Activated T-cell treated with anti-CD3 and anti-CD28 coated beads, Interleukin-2, amount 50 U/mL, for 24 hours (primary cell): ENCODE measurements around the gene ADGRV1.
"Not testable (repeated sequence)": the region's sequence is repeated elsewhere in the genome, so short reads cannot be mapped to it uniquely, and the experiment has no call there.

Experiments used
- DNase-seq: peaks from one replicate; pipeline ENCODE4 v3.0.0-alpha.2; 2020
- H3K27ac Mint-ChIP-seq: 2 replicates; pipeline ENCODE4 v1.8.0; 2020; ENCODE audit warnings: mild to moderate bottlenecking, mixed read lengths
- H3K27me3 Mint-ChIP-seq: 2 replicates; pipeline ENCODE4 v1.8.0; 2020; ENCODE audit warnings: mixed read lengths
- H3K36me3 Mint-ChIP-seq: 2 replicates; pipeline ENCODE4 v1.8.0; 2020; ENCODE audit warnings: low read depth, mixed read lengths
- H3K4me1 Mint-ChIP-seq: 2 replicates; pipeline ENCODE4 v1.8.0; 2020; ENCODE audit warnings: low read depth, mixed read lengths
- H3K4me3 Mint-ChIP-seq: 2 replicates; pipeline ENCODE4 v1.8.0; 2020; ENCODE audit warnings: mild to moderate bottlenecking, moderate library complexity, mixed read lengths
- H3K9me3 Mint-ChIP-seq: 2 replicates; pipeline ENCODE4 v1.8.0; 2020; ENCODE audit warnings: mixed read lengths

Gene ADGRV1

DNA sequence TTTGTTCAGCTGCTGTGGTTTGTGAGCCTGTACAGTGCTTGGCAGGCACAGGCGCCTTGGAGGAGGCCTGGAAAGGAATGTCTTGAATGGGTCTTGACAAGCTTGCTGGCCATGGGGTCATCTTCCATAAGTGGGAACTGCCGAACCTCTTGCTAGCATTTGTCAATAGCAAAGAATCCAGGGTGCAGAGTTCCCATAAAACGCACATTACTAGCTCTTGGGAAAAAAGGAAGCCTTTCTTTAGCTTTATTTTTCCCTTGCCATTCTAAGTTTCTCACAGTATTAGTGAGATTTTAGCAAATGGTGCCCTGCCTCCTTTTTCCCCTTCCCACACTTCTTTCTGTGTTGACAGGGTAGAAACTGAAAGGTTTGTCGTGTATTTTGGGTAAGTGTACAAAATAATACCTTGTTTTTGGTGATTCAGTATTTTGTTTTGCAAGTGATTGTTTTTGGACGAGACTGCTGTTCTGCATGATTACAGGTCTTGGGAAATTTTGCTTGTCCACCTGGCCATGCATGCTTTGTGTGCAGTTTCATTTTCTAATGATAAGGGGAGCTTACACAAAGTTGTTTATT is 82.0 kb downstream of the ADGRV1 start:
- Mint-ChIP-seq H3K9me3 (no peaks in the 10 kb centered on the region), H3K27me3 (peaks cover 3% of the 10 kb centered on the region), H3K4me1 (no peaks in the 10 kb centered on the region), H3K36me3 (no peaks in the 10 kb centered on the region), H3K4me3 (no peak overlapping the region), H3K27ac (no peak overlapping the region)
- DNase-seq: no peak

DNA sequence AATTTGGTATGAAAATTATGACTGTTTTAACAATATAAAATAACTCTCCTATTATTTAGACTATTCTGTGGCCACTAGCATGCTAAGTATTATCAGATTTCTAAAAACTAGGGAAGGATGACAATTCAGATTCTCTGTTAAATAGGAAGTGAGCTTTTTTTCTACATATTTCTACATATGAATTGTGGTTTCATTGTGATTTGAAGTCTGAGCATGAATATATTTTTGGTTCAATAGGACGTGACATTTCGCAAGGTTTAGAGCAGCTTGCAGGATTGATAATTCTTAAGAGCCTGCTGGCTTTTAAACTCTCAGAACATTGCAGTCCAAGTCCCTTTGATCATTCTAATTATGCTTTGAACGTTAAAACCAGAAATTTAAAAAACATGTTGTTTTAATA is 82.9 kb downstream of the ADGRV1 start:
- Mint-ChIP-seq H3K4me1 (no peaks in the 10 kb centered on the region), H3K4me3 (no peak overlapping the region), H3K27me3 (peaks cover 3% of the 10 kb centered on the region), H3K9me3 (no peaks in the 10 kb centered on the region), H3K36me3 (no peaks in the 10 kb centered on the region), H3K27ac (no peak overlapping the region)
- DNase-seq: no peak

DNA sequence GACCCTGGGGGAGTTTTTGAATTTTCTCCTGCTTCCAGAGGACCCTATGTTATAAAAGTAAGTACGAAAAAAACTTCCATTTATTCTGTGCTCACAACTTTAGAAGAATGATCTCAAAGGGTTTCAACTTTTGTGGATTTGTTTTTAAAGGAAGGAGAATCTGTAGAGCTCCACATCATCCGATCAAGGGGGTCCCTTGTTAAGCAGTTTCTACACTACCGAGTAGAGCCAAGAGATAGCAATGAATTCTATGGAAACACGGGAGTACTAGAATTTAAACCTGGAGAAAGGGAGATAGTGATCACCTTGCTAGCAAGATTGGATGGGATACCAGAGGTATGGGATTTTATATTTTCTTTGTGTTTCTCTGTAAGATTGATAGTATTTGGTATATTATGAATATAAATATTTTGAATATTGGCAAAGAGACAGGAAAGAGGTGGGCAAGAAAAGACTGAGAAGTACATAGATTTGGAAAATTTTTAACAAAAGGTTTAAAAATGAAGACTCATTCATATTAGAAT is 84.2 kb downstream of the ADGRV1 start:
- Mint-ChIP-seq H3K4me1 (no peaks in the 10 kb centered on the region), H3K4me3 (no peak overlapping the region), H3K27ac (no peak overlapping the region), H3K9me3 (no peaks in the 10 kb centered on the region), H3K27me3 (peaks cover 3% of the 10 kb centered on the region), H3K36me3 (no peaks in the 10 kb centered on the region)
- DNase-seq: no peak

DNA sequence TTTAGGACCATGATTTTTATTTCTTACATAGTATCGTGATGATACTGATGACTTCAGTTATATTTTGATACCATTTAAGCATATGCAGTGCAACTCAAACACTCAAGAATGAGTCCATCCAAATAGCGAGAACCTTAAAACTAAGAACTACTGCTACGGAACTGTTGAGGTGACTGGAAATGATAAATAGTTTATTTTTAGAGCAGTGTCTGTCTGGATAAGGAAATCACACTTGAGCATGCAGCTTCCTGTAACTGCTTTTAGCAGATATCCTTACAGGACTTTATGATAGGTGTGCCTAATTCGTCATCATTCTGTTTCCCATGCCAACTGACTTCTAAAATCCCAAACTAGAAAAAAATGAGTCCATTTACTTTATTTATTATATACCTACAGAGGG is 85.5 kb downstream of the ADGRV1 start:
- DNase-seq: no peak
- H3K27me3 Mint-ChIP-seq: peaks cover 3% of the 10 kb centered on the region
- H3K27ac Mint-ChIP-seq: no peak overlapping the region
- no peaks in the 10 kb centered on the region for H3K4me1 Mint-ChIP-seq
- H3K9me3 Mint-ChIP-seq: no peaks in the 10 kb centered on the region
- H3K36me3 Mint-ChIP-seq: no peaks in the 10 kb centered on the region
- H3K4me3 Mint-ChIP-seq: no peak overlapping the region

DNA sequence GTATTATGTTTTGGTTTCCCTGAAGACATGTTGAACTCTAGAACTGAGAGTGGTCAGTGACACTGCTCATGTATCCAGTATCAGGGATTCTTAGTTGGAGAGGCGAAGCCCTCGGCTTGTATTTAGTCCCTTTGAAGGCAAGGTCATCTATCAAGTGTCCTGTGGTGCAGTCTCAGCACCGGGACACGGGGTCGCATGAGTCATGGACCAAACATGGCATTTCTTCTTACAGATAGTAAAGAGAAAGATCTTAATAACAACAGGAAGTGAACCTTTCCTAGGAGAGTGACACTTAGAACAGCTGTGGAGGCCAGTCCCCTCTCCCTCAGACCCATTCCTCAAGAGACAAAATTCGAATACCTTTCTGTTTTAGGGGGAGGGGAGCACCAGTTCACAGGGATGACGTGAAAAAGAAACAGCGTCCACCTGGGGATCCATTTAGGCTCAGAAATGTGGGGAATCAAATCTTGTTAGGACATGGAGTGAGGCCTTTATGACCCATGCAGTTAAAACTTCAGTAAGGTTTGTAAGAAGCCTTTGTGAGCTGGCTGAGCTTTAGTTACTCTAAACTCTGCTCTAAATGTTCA is 86.5 kb downstream of the ADGRV1 start:
- no peak overlapping the region for H3K4me3 Mint-ChIP-seq
- H3K9me3 Mint-ChIP-seq: no peaks in the 10 kb centered on the region
- H3K4me1 Mint-ChIP-seq: no peaks in the 10 kb centered on the region
- peaks cover 7% of the 10 kb centered on the region for H3K27me3 Mint-ChIP-seq
- H3K36me3 Mint-ChIP-seq: no peaks in the 10 kb centered on the region
- no peak for DNase-seq
- H3K27ac Mint-ChIP-seq: no peak overlapping the region

DNA sequence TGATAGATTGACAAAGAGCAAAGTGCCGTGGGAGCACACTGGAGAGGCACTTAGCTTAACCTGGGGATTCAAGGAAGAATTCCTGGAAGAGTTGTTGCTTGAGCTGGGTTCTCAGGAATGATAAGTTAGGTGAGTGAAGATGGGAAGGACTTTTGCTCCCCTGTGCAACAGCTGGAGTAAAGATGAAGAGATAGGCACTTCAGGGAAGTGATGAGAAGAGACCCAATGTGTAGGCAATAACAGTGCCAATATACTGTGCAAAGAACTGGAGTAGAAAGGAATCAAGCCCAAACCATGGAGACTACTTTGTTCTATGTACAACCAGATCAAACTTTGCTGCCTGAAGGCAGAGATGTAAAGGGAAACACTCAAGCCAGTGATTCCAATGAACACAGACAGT is 92.2 kb downstream of the ADGRV1 start:
- no peak for DNase-seq
- H3K9me3 Mint-ChIP-seq: no peaks in the 10 kb centered on the region
- H3K27ac Mint-ChIP-seq: no peak overlapping the region
- H3K4me3 Mint-ChIP-seq: no peak overlapping the region
- no peaks in the 10 kb centered on the region for H3K36me3 Mint-ChIP-seq
- H3K4me1 Mint-ChIP-seq: no peaks in the 10 kb centered on the region
- peaks cover 8% of the 10 kb centered on the region for H3K27me3 Mint-ChIP-seq

DNA sequence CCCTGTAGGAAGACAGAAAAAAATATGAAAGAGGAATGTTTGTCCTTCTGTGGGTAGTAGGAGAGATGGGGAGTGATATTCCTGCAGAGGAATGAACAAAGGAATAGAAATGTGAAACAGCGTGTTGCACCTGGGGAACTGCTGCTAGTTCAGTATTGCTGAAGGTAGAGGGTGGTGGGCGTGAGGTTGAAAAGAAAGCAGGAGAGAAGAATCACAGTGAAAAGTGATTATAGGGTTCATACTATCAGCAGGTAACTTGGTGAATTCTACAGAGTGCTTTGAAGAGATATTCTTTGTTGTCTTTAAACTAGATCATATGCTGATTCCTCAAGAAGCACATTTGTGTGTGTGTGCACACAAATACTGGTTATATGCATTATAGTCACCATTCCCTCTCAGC is 95.6 kb downstream of the ADGRV1 start:
- Mint-ChIP-seq H3K27me3 (peaks cover 8% of the 10 kb centered on the region), H3K4me1 (no peaks in the 10 kb centered on the region), H3K9me3 (no peaks in the 10 kb centered on the region), H3K4me3 (no peak overlapping the region), H3K36me3 (no peaks in the 10 kb centered on the region), H3K27ac (no peak overlapping the region)
- DNase-seq: no peak

DNA sequence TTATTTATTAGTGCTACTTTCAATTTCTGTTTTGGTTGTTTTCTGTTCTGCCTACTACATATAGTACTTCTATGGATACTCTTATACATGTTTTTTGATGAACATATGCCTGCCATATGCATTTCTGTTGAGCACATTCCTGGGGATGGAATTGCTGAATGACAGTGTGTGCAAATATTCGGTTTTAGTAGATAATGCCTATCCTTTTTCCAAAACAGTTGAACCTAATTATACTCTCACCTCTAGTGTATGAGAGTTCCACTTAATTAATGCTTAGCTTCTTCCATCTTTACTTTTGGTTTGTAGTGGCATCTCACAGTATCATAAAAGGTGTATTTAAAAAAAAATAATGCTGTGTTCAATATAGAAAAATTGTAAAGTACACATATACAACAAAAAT is 96.8 kb downstream of the ADGRV1 start:
- H3K36me3 Mint-ChIP-seq: no peaks in the 10 kb centered on the region

DNA sequence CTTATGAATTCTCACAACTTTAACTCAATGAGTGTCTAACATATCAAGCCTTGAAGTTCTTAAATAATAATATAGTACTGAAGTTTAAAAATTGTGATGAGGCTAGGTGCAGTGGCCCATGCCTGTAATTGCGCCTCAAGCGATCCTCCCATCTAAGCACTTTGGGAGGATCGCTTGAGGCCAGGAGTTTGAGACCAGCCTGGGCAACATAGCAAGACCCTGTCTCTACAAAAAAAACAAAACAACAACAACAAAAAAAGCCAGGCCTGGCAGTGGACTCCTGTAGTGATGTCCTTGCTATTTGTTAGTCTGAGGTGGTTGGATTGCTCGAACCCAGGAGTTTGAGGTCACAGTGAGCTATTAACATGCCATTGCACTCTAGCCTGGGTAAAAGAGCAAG is 98.4 kb downstream of the ADGRV1 start:
- Mint-ChIP-seq H3K4me3 (no peak overlapping the region), H3K27ac (no peak overlapping the region), H3K36me3 (no peaks in the 10 kb centered on the region), H3K4me1 (no peaks in the 10 kb centered on the region), H3K9me3 (no peaks in the 10 kb centered on the region), H3K27me3 (no peaks in the 10 kb centered on the region)
- no peak for DNase-seq

More for the DNA sequence above, 96.8 kb downstream of the ADGRV1 start:
- H3K9me3 Mint-ChIP-seq: no peaks in the 10 kb centered on the region
- no peaks in the 10 kb centered on the region for H3K4me1 Mint-ChIP-seq
- no peak overlapping the region for H3K27ac Mint-ChIP-seq
- H3K27me3 Mint-ChIP-seq: peaks cover 4% of the 10 kb centered on the region
- DNase-seq: no peak
- H3K4me3 Mint-ChIP-seq: no peak overlapping the region

DNA sequence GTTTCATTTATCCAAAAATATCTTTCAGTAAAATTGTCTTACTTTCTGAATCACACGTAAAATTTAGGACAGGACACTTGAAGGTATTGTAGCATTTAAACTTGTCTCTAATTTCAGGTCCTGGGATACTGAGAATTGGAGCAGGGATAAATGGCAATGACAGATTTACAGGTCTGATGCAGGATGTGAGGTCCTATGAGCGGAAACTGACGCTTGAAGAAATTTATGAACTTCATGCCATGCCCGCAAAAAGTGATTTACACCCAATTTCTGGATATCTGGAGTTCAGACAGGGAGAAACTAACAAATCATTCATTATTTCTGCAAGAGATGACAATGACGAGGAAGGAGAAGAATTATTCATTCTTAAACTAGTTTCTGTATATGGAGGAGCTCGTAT is 99.2 kb downstream of the ADGRV1 start:
- no peaks in the 10 kb centered on the region for H3K4me1 Mint-ChIP-seq
- no peaks in the 10 kb centered on the region for H3K9me3 Mint-ChIP-seq
- H3K4me3 Mint-ChIP-seq: no peak overlapping the region
- no peaks in the 10 kb centered on the region for H3K27me3 Mint-ChIP-seq
- no peaks in the 10 kb centered on the region for H3K36me3 Mint-ChIP-seq
- no peak overlapping the region for H3K27ac Mint-ChIP-seq
- no peak for DNase-seq

DNA sequence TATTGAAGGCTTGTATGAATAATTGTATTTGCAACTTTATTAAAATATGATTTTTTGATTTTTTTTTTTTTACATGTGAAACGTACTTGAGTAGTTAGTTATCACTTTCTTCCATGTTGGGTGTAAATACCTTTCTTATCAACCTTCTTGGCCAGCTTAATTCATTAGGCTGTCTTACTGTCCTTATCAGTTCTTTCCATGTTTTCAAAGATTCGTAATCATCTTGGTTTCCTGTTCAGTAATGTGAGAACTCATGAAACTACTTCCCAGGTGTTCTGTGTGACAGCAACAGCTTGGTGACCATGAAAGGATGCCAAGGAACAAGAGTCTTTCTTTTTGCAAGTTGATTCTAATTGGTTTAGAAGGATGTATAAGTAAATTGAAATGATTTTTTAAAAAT is 100.0 kb downstream of the ADGRV1 start:
- H3K36me3 Mint-ChIP-seq: no peaks in the 10 kb centered on the region
- no peak overlapping the region for H3K4me3 Mint-ChIP-seq
- no peaks in the 10 kb centered on the region for H3K27me3 Mint-ChIP-seq
- H3K27ac Mint-ChIP-seq: no peak overlapping the region
- no peaks in the 10 kb centered on the region for H3K4me1 Mint-ChIP-seq
- H3K9me3 Mint-ChIP-seq: no peaks in the 10 kb centered on the region
- no peak for DNase-seq

DNA sequence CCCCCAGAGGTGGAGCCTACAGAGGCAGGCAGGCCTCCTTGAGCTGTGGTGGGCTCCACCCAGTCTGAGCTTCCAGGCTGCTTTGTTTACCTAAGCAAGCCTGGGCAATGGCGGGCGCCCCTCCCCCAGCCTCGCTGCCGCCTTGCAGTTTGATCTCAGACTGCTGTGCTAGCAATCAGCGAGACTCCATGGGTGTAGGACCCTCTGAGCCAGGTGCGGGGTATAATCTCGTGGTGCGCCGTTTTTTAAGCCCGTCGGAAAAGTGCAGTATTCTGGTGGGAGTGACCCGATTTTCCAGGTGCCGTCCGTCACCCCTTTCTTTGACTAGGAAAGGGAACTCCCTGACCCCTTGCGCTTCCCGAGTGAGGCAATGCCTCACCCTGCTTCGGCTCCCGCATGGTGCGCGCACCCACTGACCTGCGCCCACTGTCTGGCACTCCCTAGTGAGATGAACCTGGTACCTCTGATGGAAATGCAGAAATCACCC is 109.5 kb downstream of the ADGRV1 start:
- not testable (repeated sequence) for H3K36me3 Mint-ChIP-seq, H3K27ac Mint-ChIP-seq, H3K27me3 Mint-ChIP-seq, H3K4me3 Mint-ChIP-seq, H3K9me3 Mint-ChIP-seq, DNase-seq, H3K4me1 Mint-ChIP-seq

DNA sequence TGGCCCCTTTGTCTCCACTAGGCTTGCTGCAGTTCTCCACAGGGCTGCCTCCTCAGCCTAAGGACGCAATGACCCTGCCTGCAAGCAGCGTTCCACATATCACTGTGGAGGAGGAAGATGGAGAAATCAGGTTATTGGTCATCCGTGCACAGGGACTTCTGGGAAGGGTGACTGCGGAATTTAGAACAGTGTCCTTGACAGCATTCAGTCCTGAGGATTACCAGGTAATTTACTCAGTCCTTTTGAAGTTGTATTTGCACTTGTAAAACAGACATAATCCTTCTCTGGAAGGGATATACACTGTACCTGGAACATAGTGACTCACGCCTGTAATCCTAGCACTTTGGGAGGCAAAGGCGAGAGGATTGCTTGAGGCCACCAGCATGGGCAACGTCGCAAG is 116.6 kb downstream of the ADGRV1 start:
- Mint-ChIP-seq H3K36me3 (no peaks in the 10 kb centered on the region), H3K27ac (no peak overlapping the region), H3K4me3 (no peak overlapping the region), H3K4me1 (no peaks in the 10 kb centered on the region), H3K9me3 (no peaks in the 10 kb centered on the region), H3K27me3 (no peaks in the 10 kb centered on the region)
- DNase-seq: no peak

DNA sequence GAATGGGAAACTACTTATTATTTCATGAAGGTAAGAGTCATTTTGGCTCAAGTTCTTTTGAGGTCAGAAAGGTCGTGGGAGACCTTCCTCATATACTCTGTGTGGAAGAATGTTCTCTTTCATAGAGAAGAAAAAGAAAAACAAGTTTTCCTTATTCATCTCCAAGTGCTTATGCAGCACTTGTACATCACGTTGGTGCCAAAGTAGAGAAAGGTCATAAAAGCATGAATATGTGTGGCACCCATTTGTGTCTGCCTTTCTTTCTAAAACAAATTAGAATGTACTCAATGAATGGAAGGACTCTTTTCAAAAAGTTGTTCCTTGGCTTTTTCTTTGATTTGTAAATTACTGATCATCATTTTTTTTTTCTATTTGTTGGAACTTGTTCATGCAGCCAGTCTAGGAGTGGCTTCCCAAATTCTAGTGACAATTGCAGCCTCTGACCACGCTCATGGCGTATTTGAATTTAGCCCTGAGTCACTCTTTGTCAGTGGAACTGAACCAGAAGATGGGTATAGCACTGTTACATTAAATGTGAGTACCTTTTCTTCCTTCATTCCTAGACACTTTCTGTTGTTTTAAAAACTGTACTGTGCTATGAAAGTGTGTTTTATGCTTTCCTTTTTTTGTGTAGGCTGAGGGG is 122.4 kb downstream of the ADGRV1 start:
- Mint-ChIP-seq H3K4me1 (no peaks in the 10 kb centered on the region), H3K4me3 (no peak overlapping the region), H3K27ac (no peak overlapping the region), H3K9me3 (peaks cover 3% of the 10 kb centered on the region), H3K36me3 (no peaks in the 10 kb centered on the region), H3K27me3 (no peaks in the 10 kb centered on the region)
- DNase-seq: no peak

DNA sequence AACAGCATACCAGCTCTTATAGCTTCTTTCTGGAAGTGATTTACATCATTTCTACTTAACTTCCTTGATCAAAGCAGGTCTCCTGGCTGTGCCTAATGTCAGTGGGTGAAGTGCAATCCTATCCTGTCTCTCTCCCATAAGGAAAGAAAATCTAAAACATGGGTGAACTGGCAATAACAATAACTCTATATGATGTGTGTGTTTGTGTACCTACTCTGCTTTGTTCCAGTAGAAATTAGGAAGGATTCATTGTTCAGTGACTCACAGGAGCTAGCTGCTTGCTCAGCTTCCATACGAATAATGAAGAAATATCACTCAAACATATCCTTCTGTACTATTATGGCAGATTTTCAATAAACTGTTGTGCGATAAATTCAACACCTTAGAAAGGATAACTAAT is 123.7 kb downstream of the ADGRV1 start:
- Mint-ChIP-seq H3K4me1 (no peaks in the 10 kb centered on the region), H3K36me3 (no peaks in the 10 kb centered on the region), H3K27ac (no peak overlapping the region), H3K9me3 (peaks cover 3% of the 10 kb centered on the region), H3K4me3 (no peak overlapping the region), H3K27me3 (no peaks in the 10 kb centered on the region)
- DNase-seq: no peak
